HG03521 (cell line): ENCODE measurements around the gene RAB11FIP2.

Experiments used
- ATAC-seq: cut with Tn5 transposase; IDR thresholded peaks from one replicate; pipeline ENCODE4 v1.9.1; 2021; ENCODE audit warnings: mild to moderate bottlenecking, moderate library complexity; ENCODE audit not compliant: unreplicated experiment

The RAB11FIP2 gene

GRCh38 chr10:117983961-117984360 lies 62.8 kb downstream of the RAB11FIP2 start:
- ATAC-seq, result no peak

- ATAC-seq, result no peak
Observed at GRCh38 chr10:117980755-117981702, 65.7 kb downstream of the RAB11FIP2 start.

- no peak for ATAC-seq
Observed at GRCh38 chr10:117980216-117980615, 66.5 kb downstream of the RAB11FIP2 start.

- ATAC-seq, result no peak
Observed at GRCh38 chr10:117972168-117972837, 74.4 kb downstream of the RAB11FIP2 start.

GRCh38 chr10:117970962-117971361 lies 75.8 kb downstream of the RAB11FIP2 start:
- no peak for ATAC-seq

- ATAC-seq, result no peak
Observed at GRCh38 chr10:117969592-117969991, 77.1 kb downstream of the RAB11FIP2 start.

- ATAC-seq, result no peak
Observed at GRCh38 chr10:117968354-117969182, 78.2 kb downstream of the RAB11FIP2 start.

- ATAC-seq, result no peak
Observed at GRCh38 chr10:117967149-117967650, 79.5 kb downstream of the RAB11FIP2 start.

- ATAC-seq, result no peak
Observed at GRCh38 chr10:117965984-117966383, 80.8 kb downstream of the RAB11FIP2 start.

GRCh38 chr10:117964536-117964935 lies 82.2 kb downstream of the RAB11FIP2 start:
- ATAC-seq, result no peak

GRCh38 chr10:117960345-117960935 lies 86.3 kb downstream of the RAB11FIP2 start:
- ATAC-seq, result no peak

GRCh38 chr10:117956972-117957371 lies 89.8 kb downstream of the RAB11FIP2 start:
- no peak for ATAC-seq

- no peak for ATAC-seq
Observed at GRCh38 chr10:117955176-117955575, 91.6 kb downstream of the RAB11FIP2 start.
